H1 (cell line): ENCODE measurements around the gene HNRNPH3. TPM values are rescaled to one million over a fixed set of nuclear protein-coding genes. Genes with fewer than 3 reads are reported as not detected.

Experiments used
- BRCA1 ChIP-seq: IDR thresholded peaks from 2 replicates; pipeline ENCODE4 v1.6.1; 2012; ENCODE audit warnings: low read depth, low read length, improper control_type of control experiment
- CTBP2 ChIP-seq: IDR thresholded peaks from 2 replicates; pipeline ENCODE4 v1.7.0; 2011; ENCODE audit warnings: borderline replicate concordance, mild to moderate bottlenecking, moderate library complexity, mixed read lengths, low read length; ENCODE audit not compliant: insufficient read depth, insufficient read length
- EGR1 ChIP-seq: IDR thresholded peaks from 2 replicates; pipeline ENCODE4 v1.6.1; 2011; ENCODE audit warnings: low read depth, low read length, borderline replicate concordance
- NANOG ChIP-seq: IDR thresholded peaks from 2 replicates; pipeline ENCODE4 v1.6.1; 2011; ENCODE audit warnings: low read length, low read depth, mild to moderate bottlenecking, inconsistent platforms; ENCODE audit not compliant: insufficient read depth, poor library complexity, severe bottlenecking
- POLR2A ChIP-seq, 2 experiments: IDR thresholded peaks; 1 replicate in 1 of 2; 2 replicates in 1 of 2; pipeline ENCODE4 v1.6.1; 2011; ENCODE audit warnings: low read depth in 2 of 2, low read length in 2 of 2, mild to moderate bottlenecking in 2 of 2; ENCODE audit errors: control extremely low read depth in 1 of 2
- POLR2AphosphoS5 ChIP-seq: IDR thresholded peaks from 2 replicates; pipeline ENCODE4 v1.6.1; 2011; ENCODE audit warnings: low read depth, low read length
- RXRA ChIP-seq: IDR thresholded peaks from 2 replicates; pipeline ENCODE4 v1.6.1; 2011; ENCODE audit warnings: low read depth, mild to moderate bottlenecking, low read length, moderate library complexity; ENCODE audit not compliant: insufficient read depth
- polyA plus RNA-seq, 7 experiments: library from polyadenylated mRNA; depleted of rRNA in 3 of 7; stranded (reverse) in 5 of 7; unstranded in 2 of 7; fragments of >200 nt in 5 of 7; fragments of 200-250 nt in 2 of 7; gene quantifications; 1 replicate in 5 of 7; 2 replicates in 1 of 7; 4 replicates in 1 of 7; pipeline versions ENCODE4 v1.2.1 to v1.2.3, GENCODE V29; 2011 to 2013; ENCODE audit warnings: missing spikeins in 2 of 7, mixed read lengths in 2 of 7
- total RNA-seq: library from RNA; stranded (reverse); fragmentation: NEBNext Ultra II Directional; extraction: Animal tissue kit (Norgen Biotek cat#: 25700); gene quantifications from 2 replicates; pipeline ENCODE4 v1.2.1, GENCODE V29; 2021
- TF ChIP-seq, protein P1 (sequence below): fragments of 300-600 bp; sonication (generic); IDR thresholded peaks from 2 replicates; pipeline ENCODE4 v1.7.1; 2012; ENCODE audit warnings: low read length, moderate library complexity, mild to moderate bottlenecking, inconsistent platforms; ENCODE audit not compliant: insufficient replicate concordance
- TF ChIP-seq, protein P2 (sequence below), 3 experiments: IDR thresholded peaks; 1 replicate in 2 of 3; 2 replicates in 1 of 3; pipeline versions ENCODE4 v1.5.1 to v1.6.1; 2011; ENCODE audit warnings: low read length in 3 of 3, mild to moderate bottlenecking in 3 of 3, inconsistent platforms in 2 of 3, low read depth in 1 of 3, moderate library complexity in 1 of 3; ENCODE audit not compliant: insufficient read depth in 1 of 3; ENCODE audit errors: control extremely low read depth in 1 of 3

HNRNPH3 gene
- total and polyA plus RNA-seq, 2 of the 8 experiments (the other 6 are each of a cell fraction or from before 2014, with no cell fraction given): 63.2 to 230 TPM

DNA sequence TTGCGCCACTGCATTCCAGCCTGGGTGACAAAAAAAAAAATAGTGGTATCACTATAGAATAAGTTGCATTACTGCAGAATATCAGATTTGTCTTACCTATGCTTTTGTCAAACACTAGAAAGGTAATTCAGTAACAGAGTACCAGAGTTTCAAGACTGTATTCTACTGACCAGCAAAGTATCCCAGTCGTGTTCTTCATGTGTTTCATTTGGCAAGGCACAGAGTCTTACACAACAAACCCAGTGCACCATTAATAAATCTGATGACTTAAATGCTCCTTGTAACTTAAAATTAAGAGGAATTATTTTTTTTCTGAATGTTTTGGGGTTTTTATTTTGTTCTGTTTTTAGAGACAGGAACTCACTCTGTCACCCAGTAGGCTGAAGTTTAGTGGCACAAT, 35.3 kb downstream of the HNRNPH3 start (continued):
- TF ChIP-seq, protein P1, sequence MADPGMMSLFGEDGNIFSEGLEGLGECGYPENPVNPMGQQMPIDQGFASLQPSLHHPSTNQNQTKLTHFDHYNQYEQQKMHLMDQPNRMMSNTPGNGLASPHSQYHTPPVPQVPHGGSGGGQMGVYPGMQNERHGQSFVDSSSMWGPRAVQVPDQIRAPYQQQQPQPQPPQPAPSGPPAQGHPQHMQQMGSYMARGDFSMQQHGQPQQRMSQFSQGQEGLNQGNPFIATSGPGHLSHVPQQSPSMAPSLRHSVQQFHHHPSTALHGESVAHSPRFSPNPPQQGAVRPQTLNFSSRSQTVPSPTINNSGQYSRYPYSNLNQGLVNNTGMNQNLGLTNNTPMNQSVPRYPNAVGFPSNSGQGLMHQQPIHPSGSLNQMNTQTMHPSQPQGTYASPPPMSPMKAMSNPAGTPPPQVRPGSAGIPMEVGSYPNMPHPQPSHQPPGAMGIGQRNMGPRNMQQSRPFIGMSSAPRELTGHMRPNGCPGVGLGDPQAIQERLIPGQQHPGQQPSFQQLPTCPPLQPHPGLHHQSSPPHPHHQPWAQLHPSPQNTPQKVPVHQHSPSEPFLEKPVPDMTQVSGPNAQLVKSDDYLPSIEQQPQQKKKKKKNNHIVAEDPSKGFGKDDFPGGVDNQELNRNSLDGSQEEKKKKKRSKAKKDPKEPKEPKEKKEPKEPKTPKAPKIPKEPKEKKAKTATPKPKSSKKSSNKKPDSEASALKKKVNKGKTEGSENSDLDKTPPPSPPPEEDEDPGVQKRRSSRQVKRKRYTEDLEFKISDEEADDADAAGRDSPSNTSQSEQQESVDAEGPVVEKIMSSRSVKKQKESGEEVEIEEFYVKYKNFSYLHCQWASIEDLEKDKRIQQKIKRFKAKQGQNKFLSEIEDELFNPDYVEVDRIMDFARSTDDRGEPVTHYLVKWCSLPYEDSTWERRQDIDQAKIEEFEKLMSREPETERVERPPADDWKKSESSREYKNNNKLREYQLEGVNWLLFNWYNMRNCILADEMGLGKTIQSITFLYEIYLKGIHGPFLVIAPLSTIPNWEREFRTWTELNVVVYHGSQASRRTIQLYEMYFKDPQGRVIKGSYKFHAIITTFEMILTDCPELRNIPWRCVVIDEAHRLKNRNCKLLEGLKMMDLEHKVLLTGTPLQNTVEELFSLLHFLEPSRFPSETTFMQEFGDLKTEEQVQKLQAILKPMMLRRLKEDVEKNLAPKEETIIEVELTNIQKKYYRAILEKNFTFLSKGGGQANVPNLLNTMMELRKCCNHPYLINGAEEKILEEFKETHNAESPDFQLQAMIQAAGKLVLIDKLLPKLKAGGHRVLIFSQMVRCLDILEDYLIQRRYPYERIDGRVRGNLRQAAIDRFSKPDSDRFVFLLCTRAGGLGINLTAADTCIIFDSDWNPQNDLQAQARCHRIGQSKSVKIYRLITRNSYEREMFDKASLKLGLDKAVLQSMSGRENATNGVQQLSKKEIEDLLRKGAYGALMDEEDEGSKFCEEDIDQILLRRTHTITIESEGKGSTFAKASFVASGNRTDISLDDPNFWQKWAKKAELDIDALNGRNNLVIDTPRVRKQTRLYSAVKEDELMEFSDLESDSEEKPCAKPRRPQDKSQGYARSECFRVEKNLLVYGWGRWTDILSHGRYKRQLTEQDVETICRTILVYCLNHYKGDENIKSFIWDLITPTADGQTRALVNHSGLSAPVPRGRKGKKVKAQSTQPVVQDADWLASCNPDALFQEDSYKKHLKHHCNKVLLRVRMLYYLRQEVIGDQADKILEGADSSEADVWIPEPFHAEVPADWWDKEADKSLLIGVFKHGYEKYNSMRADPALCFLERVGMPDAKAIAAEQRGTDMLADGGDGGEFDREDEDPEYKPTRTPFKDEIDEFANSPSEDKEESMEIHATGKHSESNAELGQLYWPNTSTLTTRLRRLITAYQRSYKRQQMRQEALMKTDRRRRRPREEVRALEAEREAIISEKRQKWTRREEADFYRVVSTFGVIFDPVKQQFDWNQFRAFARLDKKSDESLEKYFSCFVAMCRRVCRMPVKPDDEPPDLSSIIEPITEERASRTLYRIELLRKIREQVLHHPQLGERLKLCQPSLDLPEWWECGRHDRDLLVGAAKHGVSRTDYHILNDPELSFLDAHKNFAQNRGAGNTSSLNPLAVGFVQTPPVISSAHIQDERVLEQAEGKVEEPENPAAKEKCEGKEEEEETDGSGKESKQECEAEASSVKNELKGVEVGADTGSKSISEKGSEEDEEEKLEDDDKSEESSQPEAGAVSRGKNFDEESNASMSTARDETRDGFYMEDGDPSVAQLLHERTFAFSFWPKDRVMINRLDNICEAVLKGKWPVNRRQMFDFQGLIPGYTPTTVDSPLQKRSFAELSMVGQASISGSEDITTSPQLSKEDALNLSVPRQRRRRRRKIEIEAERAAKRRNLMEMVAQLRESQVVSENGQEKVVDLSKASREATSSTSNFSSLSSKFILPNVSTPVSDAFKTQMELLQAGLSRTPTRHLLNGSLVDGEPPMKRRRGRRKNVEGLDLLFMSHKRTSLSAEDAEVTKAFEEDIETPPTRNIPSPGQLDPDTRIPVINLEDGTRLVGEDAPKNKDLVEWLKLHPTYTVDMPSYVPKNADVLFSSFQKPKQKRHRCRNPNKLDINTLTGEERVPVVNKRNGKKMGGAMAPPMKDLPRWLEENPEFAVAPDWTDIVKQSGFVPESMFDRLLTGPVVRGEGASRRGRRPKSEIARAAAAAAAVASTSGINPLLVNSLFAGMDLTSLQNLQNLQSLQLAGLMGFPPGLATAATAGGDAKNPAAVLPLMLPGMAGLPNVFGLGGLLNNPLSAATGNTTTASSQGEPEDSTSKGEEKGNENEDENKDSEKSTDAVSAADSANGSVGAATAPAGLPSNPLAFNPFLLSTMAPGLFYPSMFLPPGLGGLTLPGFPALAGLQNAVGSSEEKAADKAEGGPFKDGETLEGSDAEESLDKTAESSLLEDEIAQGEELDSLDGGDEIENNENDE: no peak
- TF ChIP-seq RXRA (no peak), POLR2A (IDR thresholded peaks at IDR 0.05; ENCODE audit: control extremely low read depth in 1 of 2, low read depth in 2 of 2, low read length in 2 of 2) (no peak), BRCA1 (no peak), POLR2AphosphoS5 (no peak), CTBP2 (no peak), EGR1 (no peak), NANOG (no peak)
- TF ChIP-seq, protein P2, sequence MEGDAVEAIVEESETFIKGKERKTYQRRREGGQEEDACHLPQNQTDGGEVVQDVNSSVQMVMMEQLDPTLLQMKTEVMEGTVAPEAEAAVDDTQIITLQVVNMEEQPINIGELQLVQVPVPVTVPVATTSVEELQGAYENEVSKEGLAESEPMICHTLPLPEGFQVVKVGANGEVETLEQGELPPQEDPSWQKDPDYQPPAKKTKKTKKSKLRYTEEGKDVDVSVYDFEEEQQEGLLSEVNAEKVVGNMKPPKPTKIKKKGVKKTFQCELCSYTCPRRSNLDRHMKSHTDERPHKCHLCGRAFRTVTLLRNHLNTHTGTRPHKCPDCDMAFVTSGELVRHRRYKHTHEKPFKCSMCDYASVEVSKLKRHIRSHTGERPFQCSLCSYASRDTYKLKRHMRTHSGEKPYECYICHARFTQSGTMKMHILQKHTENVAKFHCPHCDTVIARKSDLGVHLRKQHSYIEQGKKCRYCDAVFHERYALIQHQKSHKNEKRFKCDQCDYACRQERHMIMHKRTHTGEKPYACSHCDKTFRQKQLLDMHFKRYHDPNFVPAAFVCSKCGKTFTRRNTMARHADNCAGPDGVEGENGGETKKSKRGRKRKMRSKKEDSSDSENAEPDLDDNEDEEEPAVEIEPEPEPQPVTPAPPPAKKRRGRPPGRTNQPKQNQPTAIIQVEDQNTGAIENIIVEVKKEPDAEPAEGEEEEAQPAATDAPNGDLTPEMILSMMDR (IDR thresholded peaks at IDR 0.05; ENCODE audit: control extremely low read depth in 1 of 3, insufficient read depth in 1 of 3, low read depth in 1 of 3, low read length in 3 of 3): no peak
